ENCODE data around the gene BOC. TPM values are rescaled to one million over a fixed set of nuclear protein-coding genes. Genes with fewer than 3 reads are reported as not detected.

The BOC gene
- total and polyA plus RNA-seq, 2 of the 8 experiments (the other 6 are each of a cell fraction or from before 2014, with no cell fraction given) = 6.9 to 9.3 TPM

DNA sequence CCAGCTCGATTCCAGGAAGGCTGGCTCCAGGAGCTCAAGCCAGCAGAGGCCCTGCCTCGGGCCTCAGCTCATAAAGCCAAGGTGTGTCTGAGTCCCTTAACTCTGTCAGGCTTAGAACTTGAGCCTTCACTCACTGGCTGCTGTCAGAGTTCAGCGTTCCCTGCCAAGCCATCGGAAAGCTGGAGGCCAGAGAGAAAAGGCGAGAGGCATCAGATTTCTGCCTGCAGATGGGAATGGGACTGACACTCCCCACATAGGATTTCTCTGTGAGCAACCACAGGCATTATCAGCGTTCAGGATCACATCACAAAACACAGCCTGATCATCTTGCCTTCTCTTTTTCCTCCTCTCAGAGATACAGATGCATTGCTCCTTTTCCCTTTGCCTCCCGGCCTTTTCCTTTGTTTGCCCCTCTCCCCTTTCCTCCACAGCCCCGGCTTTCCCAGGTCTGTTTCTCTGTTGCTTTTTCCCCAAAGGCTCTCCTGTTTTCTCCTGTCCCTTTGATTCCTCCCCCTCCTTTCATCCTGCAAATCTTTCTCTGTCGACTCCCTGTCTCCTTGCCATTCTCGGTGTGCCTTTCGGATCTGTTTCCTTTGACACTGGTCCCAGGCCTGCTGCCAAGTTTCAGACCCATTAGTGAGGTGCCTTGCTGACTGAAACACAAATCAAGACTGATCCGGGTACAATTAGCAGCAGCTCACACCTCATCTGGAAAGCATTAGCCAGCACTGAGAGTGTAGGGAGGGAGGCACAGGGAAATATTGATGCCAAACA lies 44.5 kb upstream of the BOC start:
- peak in 1 of 2 experiments; percentile 56 for DNase-seq (ENCODE audit: low read depth in 1 of 2, low spot score in 2 of 2)
- H3K27ac ChIP-seq (ENCODE audit: low read depth, low read length) = 0 out of 2 replicates have a peak overlapping the region, but pooled peaks have one; percentile 3
- H3K23ac ChIP-seq (ENCODE audit: insufficient read length) = no peak overlapping the region
- no peak overlapping the region for H4K91ac ChIP-seq (replicated peaks; ENCODE audit: insufficient read length, low read length)
- H3K4me2 ChIP-seq (ENCODE audit: insufficient read depth in 1 of 2, low read depth in 2 of 2, low read length in 2 of 2) = peak overlapping the region; percentile 38 to 39; a peak in 3 of 4 replicates
- H3K9me3 ChIP-seq (ENCODE audit: insufficient read depth in 2 of 2, low read depth in 1 of 2, low read length in 1 of 2) = no peaks in the 10 kb centered on the region
- peak overlapping the region in 1 of 4 experiments; percentile 62; a peak in 2 of 7 replicates for H3K9ac ChIP-seq (replicated peaks in 1 of 4; ENCODE audit: extremely low read depth in 1 of 4, low read depth in 3 of 4, low read length in 3 of 4)
- no peaks in the 10 kb centered on the region for H3K79me1 ChIP-seq (ENCODE audit: low read depth, low read length)
- no peak overlapping the region for H2AK5ac ChIP-seq (ENCODE audit: low read depth, low read length)
- peak overlapping the region; percentile 9; the same call in 1 of the 2 replicates for H3K18ac ChIP-seq (ENCODE audit: extremely low read depth, low read length)
- H2BK5ac ChIP-seq (ENCODE audit: low read depth, low read length) = peak overlapping the region; percentile 40; the same call in 1 of the 2 replicates
- no peak overlapping the region for H2BK20ac ChIP-seq (ENCODE audit: low read length)
- no peaks in the 10 kb centered on the region; the same call in 1 of the 2 replicates for H3K23me2 ChIP-seq (ENCODE audit: low read depth, low read length)
- ChIA-PET CTCF (ENCODE audit: partially characterized antibody) (interaction anchor here (0.6 to 1.6 kb wide), 6 partner anchors 17 to 168 kb away, joined by 3 to 4 read pairs (median 3); no protein-coding TSS in a partner anchor), POLR2A (ENCODE audit: partially characterized antibody) (interaction anchor here (1.6 kb wide), 1 partner anchor 75 kb away, joined by 3 read pairs; no protein-coding TSS in a partner anchor)
- no peak overlapping the region for H2BK120ac ChIP-seq (replicated peaks; ENCODE audit: low read depth, low read length)
- no peak overlapping the region for H4K8ac ChIP-seq (ENCODE audit: extremely low read depth, insufficient read depth, low read length)
- H3K4ac ChIP-seq (replicated peaks; ENCODE audit: insufficient read length, low read depth, low read length) = no peak overlapping the region
- H3K4me3 ChIP-seq (ENCODE audit: extremely low read depth in 1 of 4, insufficient read depth in 2 of 4, low read depth in 3 of 4, low read length in 4 of 4) = no peak overlapping the region
- no peaks in the 10 kb centered on the region for H3K36me3 ChIP-seq (ENCODE audit: control insufficient read depth in 2 of 4, insufficient read depth in 4 of 4, low read length in 3 of 4)
- H4K20me1 ChIP-seq (replicated peaks in 1 of 2; ENCODE audit: control insufficient read depth in 1 of 2, insufficient read depth in 2 of 2, low read length in 2 of 2) = no peaks in the 10 kb centered on the region
- H2BK15ac ChIP-seq (ENCODE audit: low read length) = no peak overlapping the region; the same call in 1 of the 2 replicates
- H4K5ac ChIP-seq (ENCODE audit: insufficient read length, low read depth, low read length) = no peak overlapping the region
- peaks cover 2 to 16% (median 9%) of the 10 kb centered on the region in 4 experiments; a peak in 6 of 7 replicates for H3K4me1 ChIP-seq (replicated peaks in 1 of 4; ENCODE audit: control insufficient read depth in 3 of 4, insufficient read depth in 4 of 4, low read length in 3 of 4)
- peak; percentile 7 for FAIRE-seq
- no peaks in the 10 kb centered on the region for H3K79me2 ChIP-seq (ENCODE audit: control insufficient read depth in 1 of 2, insufficient read depth in 2 of 2, low read length in 2 of 2)
- H2AFZ ChIP-seq (ENCODE audit: low read length) = peak overlapping the region; percentile 95
- 0 out of 2 replicates have a peak overlapping the region, but pooled peaks have one; percentile 31 for H2BK12ac ChIP-seq (ENCODE audit: low read depth, low read length)
- no peak overlapping the region for H3K14ac ChIP-seq (ENCODE audit: insufficient read length)
- no peaks in the 10 kb centered on the region for H3K27me3 ChIP-seq (replicated peaks in 1 of 4; ENCODE audit: control insufficient read depth in 3 of 4, extremely low read depth in 1 of 4, insufficient read depth in 3 of 4, low read length in 3 of 4)
- 43% methylated on average over 12 of the region's 12 CpGs; no CpG with 5 or more reads in 1 of the 2 experiments for WGBS, 2 experiments (ENCODE audit: extremely low coverage in 1 of 2, insufficient coverage in 1 of 2, insufficient read length in 1 of 2, insufficient replicate concordance in 2 of 2, low coverage in 1 of 2, low lambda C conversion rate in 2 of 2, missing lambda C conversion rate in 1 of 2)
- no peak overlapping the region for H3K56ac ChIP-seq (replicated peaks; ENCODE audit: insufficient read length, low read depth, low read length)
- TF ChIP-seq YY1 (IDR thresholded peaks at IDR 0.05; ENCODE audit: low read depth, low read length) = no peak
- TF ChIP-seq SP2 (IDR thresholded peaks at IDR 0.05; ENCODE audit: low read length) = no peak
- TF ChIP-seq EGR1 (IDR thresholded peaks at IDR 0.05; ENCODE audit: borderline replicate concordance, low read depth, low read length) = no peak
- TF ChIP-seq CREB1 (IDR thresholded peaks at IDR 0.05) = no peak
- TF ChIP-seq CEBPB (IDR thresholded peaks at IDR 0.05; ENCODE audit: low read depth, low read length) = no peak
- TF ChIP-seq, protein P1, sequence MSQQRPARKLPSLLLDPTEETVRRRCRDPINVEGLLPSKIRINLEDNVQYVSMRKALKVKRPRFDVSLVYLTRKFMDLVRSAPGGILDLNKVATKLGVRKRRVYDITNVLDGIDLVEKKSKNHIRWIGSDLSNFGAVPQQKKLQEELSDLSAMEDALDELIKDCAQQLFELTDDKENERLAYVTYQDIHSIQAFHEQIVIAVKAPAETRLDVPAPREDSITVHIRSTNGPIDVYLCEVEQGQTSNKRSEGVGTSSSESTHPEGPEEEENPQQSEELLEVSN (IDR thresholded peaks at IDR 0.05) = no peak
- TF ChIP-seq, protein P2, sequence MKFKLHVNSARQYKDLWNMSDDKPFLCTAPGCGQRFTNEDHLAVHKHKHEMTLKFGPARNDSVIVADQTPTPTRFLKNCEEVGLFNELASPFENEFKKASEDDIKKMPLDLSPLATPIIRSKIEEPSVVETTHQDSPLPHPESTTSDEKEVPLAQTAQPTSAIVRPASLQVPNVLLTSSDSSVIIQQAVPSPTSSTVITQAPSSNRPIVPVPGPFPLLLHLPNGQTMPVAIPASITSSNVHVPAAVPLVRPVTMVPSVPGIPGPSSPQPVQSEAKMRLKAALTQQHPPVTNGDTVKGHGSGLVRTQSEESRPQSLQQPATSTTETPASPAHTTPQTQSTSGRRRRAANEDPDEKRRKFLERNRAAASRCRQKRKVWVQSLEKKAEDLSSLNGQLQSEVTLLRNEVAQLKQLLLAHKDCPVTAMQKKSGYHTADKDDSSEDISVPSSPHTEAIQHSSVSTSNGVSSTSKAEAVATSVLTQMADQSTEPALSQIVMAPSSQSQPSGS (IDR thresholded peaks at IDR 0.05; ENCODE audit: low read length) = no peak
- no peak for TF ChIP-seq SIN3A (conservative IDR thresholded peaks at IDR 0.05 in 1 of 2, IDR thresholded peaks at IDR 0.05 in 1 of 2; ENCODE audit: low read depth in 1 of 2, low read length in 2 of 2)
- TF ChIP-seq PHF8 (conservative IDR thresholded peaks at IDR 0.05; ENCODE audit: low read depth, low read length) = no peak
